WTC11 (cell line): ENCODE results near the gene ROBO1. TPM values are rescaled to one million over a fixed set of nuclear protein-coding genes. Genes with fewer than 3 reads are reported as not detected.

Experiments used
- ATAC-seq: fragments of 200-7000 bp; cut with Tn5 transposase; 2 replicates; pipeline ENCODE4 v1.10.0; 2021; ENCODE audit warnings: mild to moderate bottlenecking, moderate library complexity
- CTCF ChIA-PET: fragments of 300-600 bp; sonication (Branson Sonifier 250); formaldehyde crosslinking; loops from one replicate; lab custom pipeline; 2021; ENCODE audit warnings: antibody characterized with exemption; lab: Charles Lee
- POLR2A ChIA-PET: fragments of 350-600 bp; sonication (Branson Sonifier 250); formaldehyde crosslinking; loops from one replicate; lab custom pipeline; 2021; ENCODE audit warnings: antibody characterized with exemption; lab: Charles Lee
- DNase-seq: peaks from one replicate; pipeline ENCODE4 v3.0.0; 2021; ENCODE audit warnings: low spot score
- H3K27ac Mint-ChIP-seq: 2 replicates; pipeline ENCODE4 v1.8.0; 2021; ENCODE audit warnings: mixed read lengths
- H3K27me3 Mint-ChIP-seq: 2 replicates; pipeline ENCODE4 v1.8.0; 2021; ENCODE audit warnings: low read depth, mild to moderate bottlenecking, moderate library complexity, mixed read lengths
- H3K36me3 Mint-ChIP-seq: 2 replicates; pipeline ENCODE4 v1.8.0; 2021; ENCODE audit warnings: mixed read lengths
- H3K4me1 Mint-ChIP-seq: 2 replicates; pipeline ENCODE4 v1.8.0; 2022; ENCODE audit warnings: mixed read lengths
- H3K4me3 Mint-ChIP-seq: 2 replicates; pipeline ENCODE4 v1.8.0; 2021; ENCODE audit warnings: mild to moderate bottlenecking, moderate library complexity, mixed read lengths
- H3K9me3 Mint-ChIP-seq: 2 replicates; pipeline ENCODE4 v1.8.0; 2021; ENCODE audit warnings: mixed read lengths
- ATF3 ChIP-seq: sonication (generic); formaldehyde crosslinking; conservative IDR thresholded peaks from 2 replicates; pipeline ENCODE4 v1.8.1; 2022; ENCODE audit warnings: mild to moderate bottlenecking, missing genetic modification reagents
- CREB1 ChIP-seq: sonication (generic); formaldehyde crosslinking; IDR thresholded peaks from 2 replicates; pipeline ENCODE4 v1.8.0; 2023; ENCODE audit warnings: mild to moderate bottlenecking, missing genetic modification reagents
- CREM ChIP-seq: sonication (generic); formaldehyde crosslinking; IDR thresholded peaks from 2 replicates; pipeline ENCODE4 v1.8.1; 2022; ENCODE audit warnings: mild to moderate bottlenecking, missing genetic modification reagents, moderate library complexity
- E2F1 ChIP-seq: sonication (generic); formaldehyde crosslinking; IDR thresholded peaks from 2 replicates; pipeline ENCODE4 v1.8.0; 2022; ENCODE audit warnings: mild to moderate bottlenecking, missing genetic modification reagents
- ELF4 ChIP-seq: sonication (generic); formaldehyde crosslinking; IDR thresholded peaks from 2 replicates; pipeline ENCODE4 v1.8.1; 2022; ENCODE audit warnings: low read depth, mild to moderate bottlenecking, moderate library complexity, missing genetic modification reagents
- ESRRA ChIP-seq: sonication (generic); formaldehyde crosslinking; IDR thresholded peaks from 2 replicates; pipeline ENCODE4 v1.8.1; 2022; ENCODE audit warnings: mild to moderate bottlenecking, missing genetic modification reagents, borderline replicate concordance
- GRHL2 ChIP-seq: fragments of 250-450 bp; sonication (Bioruptor Pico); IDR thresholded peaks from 2 replicates; pipeline ENCODE4 v1.8.0; 2022; ENCODE audit warnings: mild to moderate bottlenecking, moderate library complexity; ENCODE audit not compliant: insufficient replicate concordance, severe bottlenecking
- HMGA2 ChIP-seq: fragments of 250-450 bp; sonication (Bioruptor Pico); IDR thresholded peaks from 2 replicates; pipeline ENCODE4 v1.4.0; 2021; ENCODE audit warnings: mild to moderate bottlenecking, moderate library complexity
- IRF2 ChIP-seq: sonication (generic); formaldehyde crosslinking; IDR thresholded peaks from 2 replicates; pipeline ENCODE4 v1.8.0; 2022; ENCODE audit warnings: low read depth, missing genetic modification reagents, borderline replicate concordance
- SP1 ChIP-seq: sonication (generic); formaldehyde crosslinking; conservative IDR thresholded peaks from 2 replicates; pipeline ENCODE4 v1.8.1; 2022; ENCODE audit warnings: missing genetic modification reagents
- TEAD4 ChIP-seq: sonication (generic); formaldehyde crosslinking; IDR thresholded peaks from 2 replicates; pipeline ENCODE4 v1.8.0; 2022; ENCODE audit warnings: mild to moderate bottlenecking, missing genetic modification reagents
- USF1 ChIP-seq: sonication (generic); formaldehyde crosslinking; IDR thresholded peaks from 2 replicates; pipeline ENCODE4 v1.8.0; 2022; ENCODE audit warnings: mild to moderate bottlenecking, missing genetic modification reagents
- ZBTB21 ChIP-seq: sonication (generic); formaldehyde crosslinking; IDR thresholded peaks from 2 replicates; pipeline ENCODE4 v1.8.1; 2023; ENCODE audit warnings: mild to moderate bottlenecking, missing genetic modification reagents, borderline replicate concordance
- ZBTB43 ChIP-seq: sonication (generic); formaldehyde crosslinking; IDR thresholded peaks from 2 replicates; pipeline ENCODE4 v1.8.1; 2023; ENCODE audit warnings: mild to moderate bottlenecking, missing genetic modification reagents
- ZMAT4 ChIP-seq: fragments of 250-450 bp; sonication (Bioruptor Pico); IDR thresholded peaks from 2 replicates; pipeline ENCODE4 v1.9.0; 2021; ENCODE audit warnings: mild to moderate bottlenecking
- ZNF219 ChIP-seq: sonication (generic); formaldehyde crosslinking; IDR thresholded peaks from 2 replicates; pipeline ENCODE4 v1.8.0; 2023; ENCODE audit warnings: missing genetic modification reagents, mild to moderate bottlenecking, borderline replicate concordance
- ZNF232 ChIP-seq: sonication (generic); formaldehyde crosslinking; IDR thresholded peaks from 2 replicates; pipeline ENCODE4 v1.8.0; 2022; ENCODE audit warnings: mild to moderate bottlenecking, missing genetic modification reagents
- ZNF263 ChIP-seq: sonication (generic); formaldehyde crosslinking; IDR thresholded peaks from 2 replicates; pipeline ENCODE4 v1.8.1; 2022; ENCODE audit warnings: low read depth, mild to moderate bottlenecking, moderate library complexity, missing genetic modification reagents
- ZNF281 ChIP-seq: sonication (generic); formaldehyde crosslinking; IDR thresholded peaks from 2 replicates; pipeline ENCODE4 v1.8.0; 2023; ENCODE audit warnings: mild to moderate bottlenecking, missing genetic modification reagents
- ZNF512 ChIP-seq: sonication (generic); formaldehyde crosslinking; IDR thresholded peaks from 2 replicates; pipeline ENCODE4 v1.8.1; 2022; ENCODE audit warnings: missing genetic modification reagents, borderline replicate concordance
- total RNA-seq: library from RNA; stranded (reverse); gene quantifications from 3 replicates; pipeline ENCODE4 v1.2.3, GENCODE V29; 2021

ROBO1 gene
- total RNA-seq, 1 experiment from 2014 or later = 90.9 TPM

GRCh38 chr3:79125313-79125984, 642.3 kb downstream of the ROBO1 start:
- Mint-ChIP-seq H3K4me3 (peak overlapping the region; percentile 41), H3K4me1 (peaks cover 20% of the 10 kb centered on the region), H3K27ac (peak overlapping the region; percentile 30), H3K9me3 (no peaks in the 10 kb centered on the region), H3K36me3 (no peaks in the 10 kb centered on the region), H3K27me3 (no peaks in the 10 kb centered on the region)
- ATAC-seq (peak; percentile 91), DNase-seq (peak; percentile 17)
- CTCF ChIA-PET = interaction anchor here (1.1 kb wide), 1 partner anchor 237 kb away, joined by 3 read pairs; no protein-coding TSS in a partner anchor
- POLR2A ChIA-PET = no interaction called here
- TF ChIP-seq GRHL2 (CRISPR knock-in tag) = no peak
- no peak for TF ChIP-seq USF1
- TF ChIP-seq TEAD4 (CRISPR knock-in tag) = no peak
- TF ChIP-seq ZNF512 (CRISPR knock-in tag) = no peak
- TF ChIP-seq ZNF281 = no peak
- no peak for TF ChIP-seq HMGA2
- TF ChIP-seq IRF2 (CRISPR knock-in tag) = no peak
- no peak for TF ChIP-seq ZMAT4 (CRISPR knock-in tag)
- TF ChIP-seq E2F1 = no peak
- TF ChIP-seq ZBTB43 (CRISPR knock-in tag) = no peak
- no peak for TF ChIP-seq ZBTB21 (CRISPR knock-in tag)
- no peak for TF ChIP-seq ATF3 (CRISPR knock-in tag)
- no peak for TF ChIP-seq ZNF232
- TF ChIP-seq ZNF219 (CRISPR knock-in tag) = no peak
- no peak for TF ChIP-seq CREB1 (CRISPR knock-in tag)
- no peak for TF ChIP-seq CREM (CRISPR knock-in tag)
- no peak for TF ChIP-seq ESRRA
- no peak for TF ChIP-seq SP1
- TF ChIP-seq ZNF263 (CRISPR knock-in tag) = no peak
- no peak for TF ChIP-seq ELF4 (CRISPR knock-in tag)
